ENCODE measurements around the gene SBF1. TPM values are rescaled to one million over a fixed set of nuclear protein-coding genes. Genes with fewer than 3 reads are reported as not detected.
"Not testable (repeated sequence)": the region's sequence is repeated elsewhere in the genome, so short reads cannot be mapped to it uniquely, and the experiment has no call there.

Gene SBF1
- total RNA-seq, 1 donor from 2014 or later: 104 TPM

- Mint-ChIP-seq H3K27me3 (ENCODE audit: low read depth) (no peaks in the 10 kb centered on the region), H3K4me1 (ENCODE audit: low read depth) (no peaks in the 10 kb centered on the region), H3K9me3 (ENCODE audit: low read depth) (no peaks in the 10 kb centered on the region)
Measured at GRCh38 chr22:50436015-50436830, 38.6 kb downstream of the SBF1 start.

GRCh38 chr22:50435291-50436014, 39.4 kb downstream of the SBF1 start:
- no peak for DNase-seq (ENCODE audit: low spot score)
- no peak overlapping the region for H3K4me3 Mint-ChIP-seq (ENCODE audit: unreplicated experiment)
- TF ChIP-seq, protein P1, sequence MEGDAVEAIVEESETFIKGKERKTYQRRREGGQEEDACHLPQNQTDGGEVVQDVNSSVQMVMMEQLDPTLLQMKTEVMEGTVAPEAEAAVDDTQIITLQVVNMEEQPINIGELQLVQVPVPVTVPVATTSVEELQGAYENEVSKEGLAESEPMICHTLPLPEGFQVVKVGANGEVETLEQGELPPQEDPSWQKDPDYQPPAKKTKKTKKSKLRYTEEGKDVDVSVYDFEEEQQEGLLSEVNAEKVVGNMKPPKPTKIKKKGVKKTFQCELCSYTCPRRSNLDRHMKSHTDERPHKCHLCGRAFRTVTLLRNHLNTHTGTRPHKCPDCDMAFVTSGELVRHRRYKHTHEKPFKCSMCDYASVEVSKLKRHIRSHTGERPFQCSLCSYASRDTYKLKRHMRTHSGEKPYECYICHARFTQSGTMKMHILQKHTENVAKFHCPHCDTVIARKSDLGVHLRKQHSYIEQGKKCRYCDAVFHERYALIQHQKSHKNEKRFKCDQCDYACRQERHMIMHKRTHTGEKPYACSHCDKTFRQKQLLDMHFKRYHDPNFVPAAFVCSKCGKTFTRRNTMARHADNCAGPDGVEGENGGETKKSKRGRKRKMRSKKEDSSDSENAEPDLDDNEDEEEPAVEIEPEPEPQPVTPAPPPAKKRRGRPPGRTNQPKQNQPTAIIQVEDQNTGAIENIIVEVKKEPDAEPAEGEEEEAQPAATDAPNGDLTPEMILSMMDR (IDR thresholded peaks at IDR 0.05): no peak
- H3K27ac Mint-ChIP-seq (ENCODE audit: unreplicated experiment): peak overlapping the region; percentile 2
- H3K36me3 Mint-ChIP-seq (ENCODE audit: low read depth): peaks cover 11% of the 10 kb centered on the region
- no peaks in the 10 kb centered on the region for H3K27me3 Mint-ChIP-seq (ENCODE audit: low read depth)
- no peaks in the 10 kb centered on the region for H3K4me1 Mint-ChIP-seq (ENCODE audit: low read depth)
- H3K9me3 Mint-ChIP-seq (ENCODE audit: low read depth): no peaks in the 10 kb centered on the region

More at GRCh38 chr22:50436015-50436830, 38.6 kb downstream of the SBF1 start:
- peaks cover 9% of the 10 kb centered on the region for H3K36me3 Mint-ChIP-seq (ENCODE audit: low read depth)
- no peak overlapping the region for H3K4me3 Mint-ChIP-seq (ENCODE audit: unreplicated experiment)
- peak; percentile 92 for DNase-seq (ENCODE audit: low spot score)
- H3K27ac Mint-ChIP-seq (ENCODE audit: unreplicated experiment): no peak overlapping the region
- TF ChIP-seq, protein P1 (IDR thresholded peaks at IDR 0.05): no peak

DNA sequence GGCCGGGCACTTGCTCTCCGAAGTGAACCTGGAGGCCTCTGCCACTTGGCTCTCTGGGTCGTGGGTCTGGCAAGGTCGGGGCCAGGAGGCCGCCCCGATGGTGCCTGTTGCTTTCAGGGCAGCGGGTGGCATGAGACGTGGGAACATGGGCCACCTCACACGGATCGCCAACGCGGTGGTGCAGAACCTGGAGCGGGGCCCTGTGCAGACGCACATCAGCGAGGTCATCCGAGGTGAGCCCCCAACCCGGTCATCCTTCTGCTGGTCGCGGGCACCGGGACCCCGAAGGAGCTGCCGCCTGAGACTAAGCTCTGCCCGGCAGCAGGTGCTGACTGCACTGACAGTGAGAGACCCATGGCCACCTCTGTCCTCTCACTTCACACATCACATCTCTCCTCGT, 40.0 kb downstream of the SBF1 start:
- no peaks in the 10 kb centered on the region for H3K27me3 Mint-ChIP-seq (ENCODE audit: low read depth)
- DNase-seq (ENCODE audit: low spot score): peak; percentile 88
- no peaks in the 10 kb centered on the region for H3K4me1 Mint-ChIP-seq (ENCODE audit: low read depth)
- H3K9me3 Mint-ChIP-seq (ENCODE audit: low read depth): no peaks in the 10 kb centered on the region
- TF ChIP-seq, protein P1 (IDR thresholded peaks at IDR 0.05): no peak
- peak overlapping the region; percentile 2 for H3K27ac Mint-ChIP-seq (ENCODE audit: unreplicated experiment)
- no peak overlapping the region for H3K4me3 Mint-ChIP-seq (ENCODE audit: unreplicated experiment)
- H3K36me3 Mint-ChIP-seq (ENCODE audit: low read depth): peaks cover 11% of the 10 kb centered on the region

GRCh38 chr22:50432877-50433510, 41.8 kb downstream of the SBF1 start:
- H3K4me3 Mint-ChIP-seq (ENCODE audit: unreplicated experiment); H3K9me3 Mint-ChIP-seq (ENCODE audit: low read depth); H3K27ac Mint-ChIP-seq (ENCODE audit: unreplicated experiment); DNase-seq (ENCODE audit: low spot score); H3K4me1 Mint-ChIP-seq (ENCODE audit: low read depth); H3K27me3 Mint-ChIP-seq (ENCODE audit: low read depth): not testable (repeated sequence)
- peaks cover 18% of the 10 kb centered on the region for H3K36me3 Mint-ChIP-seq (ENCODE audit: low read depth)

DNA sequence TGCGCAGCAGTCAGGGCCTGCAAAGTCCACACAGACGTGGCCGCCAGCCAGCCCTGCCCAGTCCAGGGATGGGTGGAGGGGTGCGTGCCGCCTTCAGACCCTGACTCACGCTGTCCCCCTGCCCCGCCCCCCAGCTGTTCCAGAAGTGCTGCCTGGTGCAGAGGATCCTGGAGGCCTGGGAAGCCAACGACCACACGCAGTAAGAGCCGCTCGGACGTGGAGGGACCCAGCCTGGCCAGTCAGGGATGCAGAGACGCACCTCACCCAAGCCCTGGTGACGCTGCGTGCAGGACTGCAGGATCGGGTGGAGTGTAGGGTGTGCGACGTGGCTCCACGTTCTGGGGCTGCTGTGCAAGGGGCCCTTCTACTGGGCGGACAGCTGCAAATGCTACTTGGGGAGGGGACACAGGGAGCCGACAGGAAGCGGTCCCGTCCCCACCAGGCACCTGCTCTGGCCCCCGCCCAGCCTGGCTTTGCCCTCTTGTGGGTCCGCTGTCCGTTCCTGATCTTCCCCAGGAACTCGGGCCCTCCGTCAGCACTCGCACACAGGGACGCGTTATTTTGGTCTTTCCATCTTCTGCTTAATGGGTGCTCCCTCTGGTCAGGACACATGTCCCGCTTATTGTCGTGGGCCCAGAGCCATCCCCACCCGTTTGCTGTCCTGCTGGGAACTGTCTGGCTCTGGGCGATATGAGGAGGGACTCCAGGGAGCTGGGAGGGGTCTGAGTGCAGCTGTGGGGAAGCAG, 42.5 kb downstream of the SBF1 start:
- Mint-ChIP-seq H3K36me3 (ENCODE audit: low read depth) (peaks cover 18% of the 10 kb centered on the region), H3K4me1 (ENCODE audit: low read depth) (no peaks in the 10 kb centered on the region), H3K27ac (ENCODE audit: unreplicated experiment) (no peak overlapping the region), H3K9me3 (ENCODE audit: low read depth) (no peaks in the 10 kb centered on the region), H3K4me3 (ENCODE audit: unreplicated experiment) (no peak overlapping the region), H3K27me3 (ENCODE audit: low read depth) (no peaks in the 10 kb centered on the region)
- TF ChIP-seq, protein P1 (IDR thresholded peaks at IDR 0.05): no peak
- no peak for DNase-seq (ENCODE audit: low spot score)

Measured in chondrocyte (in vitro differentiated cells).